GM21737 (cell line): Measurements from ENCODE around the gene KRT83.
"Not testable (repeated sequence)": the region's sequence is repeated elsewhere in the genome, so short reads cannot be mapped to it uniquely, and the experiment has no call there.

ENCODE experiments used
- ATAC-seq: cut with Tn5 transposase; IDR thresholded peaks from one replicate; pipeline ENCODE4 v1.9.1; 2021; ENCODE audit warnings: mild to moderate bottlenecking, moderate library complexity; ENCODE audit not compliant: unreplicated experiment

KRT83 gene

DNA sequence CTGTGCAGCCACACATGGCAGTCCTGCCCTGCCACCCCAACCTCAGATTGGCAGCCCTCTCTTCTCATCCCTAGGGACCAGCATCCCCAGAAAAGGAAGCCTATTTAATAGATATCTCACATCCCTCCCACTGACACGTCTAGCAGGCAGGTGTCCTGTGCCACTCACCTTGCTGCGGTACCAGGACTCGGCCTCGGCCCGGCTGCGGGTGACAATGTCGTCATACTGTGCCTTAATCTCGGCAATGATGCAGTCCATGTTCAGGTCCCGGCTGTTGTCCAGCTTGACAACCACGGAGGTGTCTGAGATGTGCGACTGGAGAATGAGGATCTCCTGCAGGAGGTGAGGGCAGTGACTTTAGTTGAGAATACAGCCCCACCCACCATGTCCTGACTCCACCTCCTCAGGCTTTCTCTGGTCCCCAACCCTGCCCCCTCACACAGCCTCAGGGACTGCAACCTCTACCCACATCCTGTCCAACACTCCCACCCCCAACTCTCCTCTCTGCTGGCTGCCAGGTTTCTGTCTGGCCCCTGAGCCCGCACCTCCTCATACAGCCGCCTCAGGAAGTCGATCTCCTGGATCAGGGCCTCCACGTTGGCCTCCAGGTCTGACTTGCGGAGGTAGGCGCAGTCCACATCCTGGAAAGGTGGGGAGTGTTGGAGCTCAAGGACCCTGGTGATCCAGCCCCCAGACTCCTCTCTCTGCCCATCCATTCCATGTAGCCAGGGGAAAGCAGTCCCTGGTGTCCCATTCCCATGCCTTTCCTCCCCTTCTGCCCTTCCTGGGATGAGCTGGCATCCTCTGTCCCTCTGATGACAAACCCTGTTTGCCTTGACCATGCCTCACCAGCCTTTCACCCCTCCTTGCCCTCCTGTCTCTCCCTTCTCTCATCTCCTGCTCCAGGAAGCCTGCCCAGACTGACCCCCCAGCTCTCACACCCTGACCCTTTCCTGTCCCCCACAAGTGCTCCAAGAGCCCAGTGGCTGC is 33.1 kb downstream of the KRT83 start:
- ATAC-seq, result peak; percentile 76

DNA sequence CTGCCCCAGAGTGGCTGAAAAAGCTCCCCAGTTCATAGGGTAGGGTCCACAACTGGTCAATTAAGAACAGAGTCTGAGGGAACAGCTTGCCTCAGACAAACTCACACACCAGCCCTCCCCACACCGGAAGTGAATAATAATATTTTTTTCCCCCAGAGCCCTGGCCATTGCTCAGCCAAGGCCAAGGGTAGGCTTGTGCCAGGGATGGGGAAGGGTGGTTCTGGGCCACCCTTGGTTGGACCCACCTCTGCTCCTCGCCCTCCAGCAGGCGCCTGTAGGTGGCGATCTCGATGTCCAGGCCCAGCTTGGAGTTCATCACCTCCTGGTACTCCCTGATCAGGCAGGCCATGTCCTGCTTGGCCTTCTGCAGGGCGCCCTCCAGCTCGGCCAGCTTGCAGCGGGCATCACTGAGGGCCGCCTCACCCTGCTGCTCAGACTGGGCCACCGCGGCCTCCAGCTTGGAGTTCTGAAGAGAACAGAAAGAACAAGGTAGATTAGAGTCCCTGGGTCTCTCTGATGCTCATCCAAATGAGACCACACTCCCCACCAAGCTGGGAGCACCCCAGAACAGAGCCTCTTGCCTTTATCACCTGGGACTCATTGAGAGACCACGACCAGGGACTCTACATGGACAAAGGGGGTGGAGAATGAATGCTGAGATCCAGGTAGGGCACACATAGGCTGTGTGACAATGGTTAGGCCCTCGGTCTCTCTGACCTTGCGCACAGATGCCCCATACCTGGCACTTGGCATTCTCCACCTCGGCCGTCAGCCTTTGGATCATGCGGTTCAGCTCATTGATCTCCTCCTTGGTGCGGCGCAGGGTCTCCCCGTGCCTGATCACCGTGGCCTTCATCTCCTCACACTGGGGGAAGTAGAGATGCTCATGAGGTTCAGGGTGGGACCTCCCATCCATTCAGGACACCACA is 34.1 kb downstream of the KRT83 start:
- not testable (repeated sequence) for ATAC-seq

DNA sequence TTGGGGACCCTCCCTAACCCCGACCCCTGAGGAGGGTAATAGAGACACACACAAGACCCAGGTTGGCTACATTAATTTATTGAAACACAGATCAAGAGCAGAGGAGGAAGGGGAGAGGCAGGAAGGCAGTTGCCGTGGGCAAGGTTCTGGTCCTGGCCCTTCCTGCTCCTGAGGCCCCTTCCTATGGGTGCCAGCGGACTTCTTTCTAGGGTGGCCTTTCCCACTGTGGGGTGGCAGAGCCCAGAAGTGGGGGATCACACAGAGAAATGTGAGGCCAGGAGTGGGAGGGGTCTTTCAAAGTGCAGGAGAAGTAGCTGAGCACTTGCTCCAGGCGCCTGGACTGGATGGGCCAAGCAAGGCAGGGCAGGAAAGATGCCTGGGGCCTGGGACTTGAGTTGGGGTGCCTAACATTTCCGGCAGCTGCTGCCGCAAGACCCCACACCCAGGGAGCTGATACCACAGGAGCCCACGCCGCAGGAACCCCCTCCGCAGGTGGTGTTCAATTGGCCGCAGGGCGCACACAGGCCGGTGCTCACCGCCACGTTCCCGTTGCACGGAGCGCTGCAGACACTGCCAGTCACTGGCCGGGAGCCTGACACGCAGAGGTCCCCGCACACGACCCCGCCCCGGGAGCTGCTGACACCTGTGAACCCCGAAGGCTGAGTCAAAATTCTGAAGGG is 35.2 kb downstream of the KRT83 start:
- ATAC-seq, result no peak

DNA sequence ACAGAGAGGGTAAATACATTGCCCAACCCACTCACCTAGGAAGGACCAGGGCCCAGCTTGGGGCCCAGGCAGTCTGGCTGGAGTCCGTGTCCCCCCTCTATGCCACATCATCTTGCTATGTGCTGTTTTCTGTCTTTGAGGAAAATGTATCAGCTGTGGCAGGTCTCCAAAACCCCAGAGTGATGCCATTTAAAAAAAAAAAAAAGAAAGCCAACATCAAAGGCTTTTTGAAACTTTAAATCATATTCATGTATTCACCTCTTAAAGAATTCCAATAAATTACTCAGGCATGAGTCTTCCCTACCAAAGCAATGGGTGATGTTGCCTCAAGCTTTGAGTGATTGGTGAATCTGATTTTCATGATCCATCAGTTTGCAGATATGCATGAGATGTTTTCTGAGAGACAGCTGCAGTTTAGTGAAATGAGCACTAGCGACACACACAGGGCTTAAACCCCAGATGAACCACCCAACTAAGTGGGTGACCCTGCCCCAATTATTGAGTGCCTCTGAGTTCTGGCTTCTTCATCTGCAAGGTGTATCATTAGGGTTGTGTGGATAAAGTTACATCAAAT is 35.9 kb downstream of the KRT83 start:
- ATAC-seq, result no peak

DNA sequence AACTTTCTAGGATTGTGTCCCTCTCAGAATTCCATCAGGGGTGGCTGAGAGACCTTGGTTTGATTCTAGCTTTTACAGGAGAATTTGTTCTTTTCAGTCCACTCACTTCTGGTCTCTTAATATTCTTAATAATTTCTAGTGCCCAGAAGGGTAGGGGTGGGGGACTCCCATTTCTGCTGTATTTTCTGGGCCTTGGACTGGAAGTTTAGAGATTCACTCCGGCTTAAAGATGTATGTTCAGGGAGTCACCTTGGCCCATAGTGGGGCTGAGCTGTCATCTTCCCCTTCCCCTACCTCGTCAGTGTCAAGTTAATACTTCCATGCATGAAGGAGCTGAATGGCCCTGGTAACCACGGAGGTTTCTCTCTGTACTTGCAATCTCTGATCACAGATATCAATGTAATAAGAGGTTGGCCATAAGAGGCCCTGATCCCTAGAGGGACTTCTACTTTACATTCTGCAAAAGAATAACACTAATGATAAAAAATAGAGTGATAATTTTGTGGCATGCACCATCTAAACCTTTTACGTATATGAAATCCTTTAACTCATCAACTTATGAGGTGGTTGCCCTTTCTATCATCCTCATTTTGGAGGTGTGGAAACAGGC is 36.5 kb downstream of the KRT83 start:
- no peak for ATAC-seq

DNA sequence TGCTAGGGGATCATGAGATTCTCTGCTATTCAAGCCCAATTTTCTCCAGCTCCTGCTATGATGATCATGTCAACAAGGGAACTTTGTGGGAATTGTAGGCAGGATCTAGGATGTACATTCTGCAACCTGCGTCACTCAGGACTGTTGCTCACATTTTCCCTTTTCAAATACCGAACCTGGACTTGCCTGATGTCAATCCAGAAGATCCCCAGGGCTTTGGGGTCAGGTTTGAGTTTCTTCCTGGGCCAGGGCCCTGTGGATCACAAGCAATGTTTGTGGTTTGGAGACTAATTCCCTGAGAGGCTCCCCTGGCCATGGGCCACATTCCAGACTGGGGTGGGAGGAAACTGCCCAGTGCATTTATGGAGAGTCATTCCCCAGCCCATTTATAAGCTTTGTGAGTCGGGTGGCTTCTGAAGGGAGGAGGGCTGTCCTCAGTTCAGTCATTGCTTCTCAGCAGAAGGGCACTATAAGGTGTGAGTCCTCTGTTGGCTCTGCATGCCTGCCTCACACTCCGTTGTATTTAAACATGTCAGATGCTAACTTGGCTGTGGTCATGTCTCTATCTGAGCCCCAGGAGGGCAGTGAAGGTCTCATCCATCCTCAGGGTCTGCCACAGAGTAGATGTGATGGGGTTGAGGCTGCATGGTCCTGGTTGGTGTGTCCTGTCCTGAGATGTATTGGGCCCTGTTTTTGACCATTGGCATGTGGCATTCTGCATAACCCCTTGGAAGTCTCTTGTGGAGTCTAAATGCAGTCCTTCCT is 40.2 kb downstream of the KRT83 start:
- no peak for ATAC-seq

DNA sequence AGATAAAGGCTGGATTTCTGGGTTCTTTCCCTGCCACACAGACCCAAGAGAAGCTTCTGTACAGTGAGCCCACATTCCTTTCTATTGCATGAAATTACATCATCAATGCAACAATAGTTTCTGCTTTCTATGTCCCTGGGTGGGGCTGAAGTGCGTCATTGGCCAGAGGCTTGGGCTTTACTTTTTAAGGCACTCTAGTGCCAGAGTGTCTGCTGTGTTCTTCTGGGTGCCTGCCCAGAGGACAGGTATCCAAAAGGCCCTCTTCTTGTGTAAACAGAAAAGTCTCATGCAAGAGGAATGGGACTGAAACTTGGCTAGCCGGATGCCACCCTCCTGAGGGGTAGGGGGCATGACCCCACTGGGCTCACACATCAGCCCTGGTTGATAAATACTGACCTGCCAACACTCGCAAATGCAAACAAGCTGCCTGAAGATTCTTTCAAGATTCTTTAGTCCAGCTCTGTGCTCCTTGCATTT is 40.8 kb downstream of the KRT83 start:
- no peak for ATAC-seq

DNA sequence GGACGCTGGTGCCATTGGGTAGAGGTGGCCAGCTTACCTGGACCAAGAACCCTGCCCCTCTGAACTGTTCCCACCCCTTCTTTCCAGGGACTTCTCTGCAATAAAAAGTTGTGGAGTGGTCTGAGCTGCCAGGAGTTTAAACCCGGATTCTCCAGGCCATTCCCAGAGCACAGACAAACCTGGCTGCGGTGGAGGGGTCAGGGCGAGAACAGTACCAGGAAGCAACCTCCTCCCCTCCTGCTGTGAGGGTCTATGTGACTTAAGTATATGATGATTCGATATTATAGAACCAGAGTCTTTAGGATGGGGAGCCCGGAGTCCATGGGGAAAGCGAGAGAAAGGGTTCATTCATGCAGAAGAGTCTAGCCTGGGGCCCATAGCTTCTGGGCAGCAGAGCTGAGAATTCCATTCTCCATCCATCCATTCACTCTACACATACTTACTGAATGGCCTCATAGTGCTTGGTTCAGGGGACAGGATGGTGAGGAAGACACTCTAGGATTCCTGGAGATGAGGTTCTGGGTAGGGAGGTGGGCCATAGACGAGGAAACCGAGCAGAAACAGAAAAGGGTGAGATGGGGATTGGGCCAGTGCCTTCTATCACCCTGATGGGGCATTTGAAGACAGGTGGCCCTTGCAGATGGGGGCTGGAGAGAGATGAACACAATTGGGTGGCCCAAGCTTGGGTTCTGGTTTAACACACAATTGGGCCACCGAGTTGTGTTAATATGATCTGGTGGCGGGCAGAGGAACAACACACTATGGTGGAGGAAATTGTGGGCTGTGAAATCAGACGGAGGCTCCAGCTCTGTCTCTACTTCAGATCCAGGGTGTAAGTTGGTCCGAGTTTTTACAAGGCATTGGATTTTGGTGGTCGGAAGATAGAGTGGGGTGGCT is 41.5 kb downstream of the KRT83 start:
- ATAC-seq, result no peak

DNA sequence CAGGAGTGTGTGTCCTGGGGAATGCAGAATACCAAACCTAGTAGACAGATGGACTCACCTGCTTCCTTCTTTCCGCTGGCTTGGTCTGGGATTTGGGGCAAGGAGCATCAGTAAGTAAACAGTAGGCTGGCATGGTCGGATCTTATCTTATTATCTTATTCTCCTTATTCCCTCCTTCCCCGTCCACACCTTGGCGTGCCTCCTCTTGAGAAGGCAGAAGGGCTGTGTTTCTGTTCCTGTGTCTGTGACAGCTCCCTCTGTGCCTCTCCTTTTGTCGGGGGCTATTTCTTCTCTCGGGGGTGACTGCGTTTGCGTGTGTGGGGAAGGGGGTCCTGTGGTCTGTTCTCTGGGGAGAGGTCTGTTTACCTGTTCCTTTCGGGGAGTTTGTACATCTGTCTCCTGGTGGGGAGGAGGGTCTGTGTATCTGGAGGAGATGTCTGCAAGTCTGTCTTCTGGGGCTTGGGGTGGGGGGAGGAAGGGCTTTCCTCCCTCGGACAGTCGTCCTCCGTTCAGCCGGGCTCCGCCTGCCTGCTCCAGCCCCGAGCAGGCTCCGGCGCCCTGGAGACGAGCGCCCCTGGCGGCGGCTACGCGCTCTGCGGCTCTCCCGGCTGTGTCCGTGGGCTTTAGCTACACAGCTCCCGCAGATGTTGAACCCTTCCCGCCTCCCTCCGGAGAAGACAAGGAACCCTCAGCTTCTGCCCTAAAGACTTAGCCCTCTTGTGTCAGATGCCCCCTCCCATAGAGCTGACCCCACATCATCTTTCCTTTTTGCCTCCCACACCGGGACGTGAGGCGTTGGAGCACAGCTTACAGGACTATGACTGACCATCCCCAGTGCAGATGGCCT is 42.4 kb downstream of the KRT83 start:
- ATAC-seq, result no peak

DNA sequence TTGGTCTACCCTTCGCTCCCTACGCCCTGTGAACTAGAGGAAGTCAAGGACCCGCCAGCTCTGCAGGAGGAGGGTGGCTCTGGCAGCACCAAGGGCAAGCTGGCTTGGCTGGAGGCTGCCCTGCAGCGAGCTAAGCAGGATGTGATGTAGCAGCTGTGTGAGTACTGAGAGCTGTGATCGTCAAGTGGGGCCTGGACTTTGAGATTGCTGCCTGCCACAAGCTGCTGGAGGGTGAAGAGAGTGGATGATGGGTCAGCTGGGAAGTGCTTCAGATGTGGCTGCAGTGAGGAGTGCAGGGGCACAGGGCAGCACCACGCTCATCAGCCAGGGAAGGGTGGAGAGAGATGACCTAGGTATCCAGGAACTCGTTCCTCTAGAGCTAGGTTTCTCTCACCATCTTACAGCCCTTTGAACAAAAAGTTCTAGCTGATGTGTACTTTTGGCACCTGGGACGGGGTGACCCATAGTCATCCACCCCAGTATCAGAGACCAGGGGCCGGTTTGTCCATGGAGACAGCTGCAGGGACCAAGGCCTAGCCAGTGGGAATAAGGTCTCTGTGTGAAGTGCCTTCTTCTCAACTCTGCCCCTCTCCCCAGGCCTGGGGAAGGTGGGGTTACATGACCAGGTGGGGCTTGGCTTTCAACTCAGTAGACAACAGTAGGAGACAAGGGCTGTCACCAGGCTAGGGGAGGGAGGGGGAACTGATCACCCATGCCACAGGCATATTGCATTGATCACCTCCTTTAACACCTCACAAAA is 43.5 kb downstream of the KRT83 start:
- no peak for ATAC-seq

DNA sequence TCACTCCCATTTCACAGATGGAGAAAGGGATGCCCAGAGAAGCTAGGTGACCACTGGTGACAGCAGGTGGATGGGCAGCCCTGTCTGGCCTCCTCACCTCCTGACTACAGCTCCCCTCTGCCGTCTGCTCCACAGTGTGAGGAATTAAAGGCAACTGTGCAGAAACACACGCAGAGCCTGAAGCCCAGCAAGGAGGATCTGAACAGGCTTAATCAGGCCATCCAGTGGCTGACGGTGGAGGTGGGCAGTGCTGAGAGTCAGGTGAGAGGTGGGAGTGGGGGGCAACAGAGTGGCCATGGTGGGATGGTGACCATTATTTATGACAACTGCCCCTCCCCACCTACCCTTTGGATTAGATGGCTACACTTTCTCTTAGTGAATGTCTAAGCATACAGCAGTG is 45.5 kb downstream of the KRT83 start:
- no peak for ATAC-seq

DNA sequence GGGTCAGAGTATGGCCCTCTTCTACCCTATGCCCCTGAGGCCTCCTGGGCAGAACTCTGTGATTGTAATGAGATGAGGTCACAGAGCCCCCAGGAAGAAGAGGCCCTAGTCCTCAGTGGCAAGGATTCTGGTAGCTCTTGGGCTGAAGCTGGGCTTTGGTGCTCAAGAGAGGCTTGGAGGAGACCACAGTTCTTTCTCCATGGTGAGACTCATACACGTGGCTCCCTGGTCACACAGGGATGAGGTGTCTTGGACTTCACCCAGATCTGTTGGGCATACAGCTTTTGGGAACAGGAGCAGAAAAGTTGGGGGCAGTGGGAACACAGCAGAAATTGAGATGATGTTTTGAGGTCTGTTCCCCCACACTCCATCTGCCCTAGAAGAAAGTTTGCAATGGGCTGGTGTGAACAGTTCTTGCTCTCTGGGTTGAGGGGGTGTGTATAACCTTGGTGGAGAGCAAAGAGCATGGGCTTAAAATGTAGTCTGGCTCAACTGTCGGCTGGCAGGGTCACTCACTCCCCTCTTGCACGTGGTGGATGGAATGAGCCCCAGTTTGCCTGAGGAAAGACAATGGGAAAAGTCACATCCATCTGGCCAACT is 46.6 kb downstream of the KRT83 start, which contains the start of gene KRT86:
Gene KRT86 (plus strand): TSS at position 125 of the 600 bp plus-strand sequence. CDS start 27,272 bp downstream, outside the sequence.
- ATAC-seq, result no peak

DNA sequence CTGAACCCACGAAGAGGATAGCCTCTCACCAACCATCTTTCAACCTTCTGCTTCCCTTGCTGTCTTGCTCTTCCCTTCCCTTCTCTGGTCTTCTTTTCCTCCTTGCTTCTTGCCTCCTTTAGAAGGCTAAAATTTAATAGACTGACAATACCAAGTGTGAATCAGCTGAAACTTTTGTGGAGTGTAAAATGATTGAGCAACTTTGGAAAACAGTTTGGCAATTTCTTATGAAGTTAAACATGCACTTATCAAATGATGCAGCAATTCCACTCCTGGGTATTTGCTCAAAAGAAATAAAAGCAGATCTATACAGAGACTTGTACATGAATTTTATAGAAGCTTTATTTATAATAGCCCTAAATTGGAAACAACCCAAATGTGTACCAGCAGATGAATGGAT is 50.0 kb downstream of the KRT83 start:
- ATAC-seq, result no peak

DNA sequence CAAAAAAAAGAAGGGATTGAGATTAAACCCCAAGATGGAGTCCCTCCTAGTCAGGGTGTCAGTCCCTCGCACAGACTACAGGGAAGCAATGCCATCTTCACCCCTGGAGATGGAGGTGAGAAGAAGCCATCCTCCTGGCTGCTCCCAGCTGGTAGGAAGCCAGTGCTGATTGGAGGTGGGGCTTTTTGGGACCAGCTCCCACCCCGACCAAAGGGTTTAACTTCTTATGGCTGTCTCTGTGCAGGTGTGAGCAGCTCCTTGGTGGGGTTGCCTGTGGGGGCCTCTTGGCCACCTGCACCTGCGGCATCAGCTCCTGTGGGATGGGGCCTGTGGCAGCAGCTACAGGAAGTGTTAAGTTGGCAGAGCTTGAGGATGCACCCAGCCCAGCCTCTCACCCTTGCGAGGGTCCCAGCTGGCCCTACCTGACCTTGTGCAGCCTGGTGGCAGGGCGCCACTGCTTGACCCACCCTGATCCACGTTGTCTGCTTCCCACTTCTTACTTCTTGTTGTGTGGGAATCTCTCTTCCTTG is 50.6 kb downstream of the KRT83 start:
- ATAC-seq, result no peak

DNA sequence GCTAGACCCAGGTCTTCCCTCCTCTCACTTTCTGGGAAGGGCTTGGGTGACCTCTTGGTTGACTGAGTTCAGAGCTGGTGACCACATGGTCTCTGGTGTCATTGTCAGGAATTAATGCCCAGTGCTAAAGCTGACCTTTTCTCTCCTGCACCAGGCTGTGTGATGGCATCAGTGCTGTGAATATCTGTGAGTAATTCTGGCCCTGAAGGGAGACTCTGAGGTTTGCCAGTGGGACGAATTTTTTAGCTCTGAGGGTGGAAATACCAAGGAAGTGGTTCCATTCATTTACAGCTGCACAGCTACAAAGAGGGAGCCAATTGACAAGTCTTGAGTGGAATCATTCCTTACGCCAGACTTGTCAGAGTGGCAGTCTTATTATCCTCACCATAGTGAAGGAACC is 53.0 kb downstream of the KRT83 start:
- no peak for ATAC-seq

DNA sequence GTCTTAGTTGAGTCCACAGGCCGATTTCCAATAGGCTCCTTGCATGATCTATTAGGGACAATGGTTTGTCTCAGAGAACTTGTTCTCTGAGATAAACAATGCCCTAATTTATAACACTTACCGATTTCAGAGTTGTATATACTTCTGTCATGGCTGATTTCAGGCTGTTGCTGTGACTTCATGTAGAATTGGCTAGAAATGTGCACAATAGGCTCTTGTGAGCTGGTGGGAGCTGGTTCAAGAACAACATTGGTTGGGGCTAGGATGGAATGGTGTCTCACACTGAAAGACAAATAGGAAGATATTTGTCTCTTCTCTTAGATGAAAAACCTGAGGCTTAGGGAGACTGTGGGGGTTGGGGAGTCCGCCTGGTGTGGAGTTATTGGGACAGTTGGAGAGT is 53.5 kb downstream of the KRT83 start:
- no peak for ATAC-seq
